ENCODE data around the gene FBXL17.
"Not testable (repeated sequence)": the region's sequence is repeated elsewhere in the genome, so short reads cannot be mapped to it uniquely, and the experiment has no call there.

The FBXL17 gene

GRCh38 chr5:108381954-108382783 lies at the start of gene FBXL17:
Gene FBXL17, minus strand, starts transcription at chr5:108382098.
- peak; percentile 81 to 90 for DNase-seq

- no peak for DNase-seq
Observed at GRCh38 chr5:108430931-108431608, 49.2 kb upstream of the FBXL17 start.

GRCh38 chr5:108421713-108422112 lies 39.8 kb upstream of the FBXL17 start:
- no peak for DNase-seq

- no peak for DNase-seq
Observed at GRCh38 chr5:108420755-108421154, 38.9 kb upstream of the FBXL17 start.

- DNase-seq, result no peak
Observed at GRCh38 chr5:108420158-108420557, 38.3 kb upstream of the FBXL17 start.

- DNase-seq, result no peak
Observed at GRCh38 chr5:108418197-108418596, 36.3 kb upstream of the FBXL17 start.

- DNase-seq, result no peak
Observed at GRCh38 chr5:108417166-108417670, 35.3 kb upstream of the FBXL17 start.

GRCh38 chr5:108415726-108416125 lies 33.8 kb upstream of the FBXL17 start:
- DNase-seq, result no peak

GRCh38 chr5:108409786-108410185 lies 27.9 kb upstream of the FBXL17 start:
- DNase-seq, result no peak

GRCh38 chr5:108405201-108405600 lies 23.3 kb upstream of the FBXL17 start:
- not testable (repeated sequence) for DNase-seq

GRCh38 chr5:108398964-108399363 lies 17.1 kb upstream of the FBXL17 start:
- no peak for DNase-seq

- DNase-seq, result not testable (repeated sequence)
Observed at GRCh38 chr5:108396837-108397236, 14.9 kb upstream of the FBXL17 start.

GRCh38 chr5:108387758-108388157 lies 5.9 kb upstream of the FBXL17 start:
- no peak for DNase-seq

GRCh38 chr5:108386345-108387061 lies 4.6 kb upstream of the FBXL17 start:
- no peak for DNase-seq

- no peak for DNase-seq
Observed at GRCh38 chr5:108384741-108385140, 2.8 kb upstream of the FBXL17 start.

GRCh38 chr5:108382784-108383330 lies 959 bp upstream of the FBXL17 start:
- peak in 1 of 2 experiments; percentile 5 for DNase-seq

GRCh38 chr5:108381350-108381953 lies 446 bp downstream of the FBXL17 start:
- peak; percentile 78 to 81 for DNase-seq

- DNase-seq, result peak; percentile 48 to 55
Observed at GRCh38 chr5:108380531-108381349, 1.2 kb downstream of the FBXL17 start.

- no peak for DNase-seq
Observed at GRCh38 chr5:108379722-108380530, 2.0 kb downstream of the FBXL17 start.

- DNase-seq, result no peak
Observed at GRCh38 chr5:108375768-108376167, 6.1 kb downstream of the FBXL17 start.

GRCh38 chr5:108373426-108373825 lies 8.5 kb downstream of the FBXL17 start:
- DNase-seq, result no peak

Data from stimulated activated CD4-positive, alpha-beta T cell treated with anti-CD3 and anti-CD28 coated beads, Interleukin-4, amount 100 ng/mL, for 4 hours (primary cell).